Measurements from ENCODE around the gene CTSO. TPM values are rescaled to one million over a fixed set of nuclear protein-coding genes. Genes with fewer than 3 reads are reported as not detected.

The CTSO gene
- total RNA-seq, result 27.5 and 28.2 TPM in 2 replicates

GRCh38 chr4:155953151-155954117 is at the start of gene CTSO:
Gene CTSO, minus strand, starts transcription at chr4:155953866. Its CDS starts 19 bp downstream, at chr4:155953847.

GRCh38 chr4:155903453-155903852 is 50.2 kb downstream of the CTSO start, which contains the start of gene TDO2:
Gene TDO2, plus strand, starts transcription at chr4:155903696. Its CDS starts 63 bp downstream, at chr4:155903759.

Other genes with a start within 250 kb of the CTSO start
- 6.8 and 8.5 TPM in 2 replicates for gene GUCY1B1, start 194.8 kb downstream of the CTSO start, total RNA-seq
- not detected in 2 replicates for gene ASIC5, start 87.6 kb downstream of the CTSO start, total RNA-seq
- 1.0 and 4.3 TPM in 2 replicates for gene TDO2, start 50.2 kb downstream of the CTSO start, total RNA-seq

All from cardiac ventricle fibroblast (primary cell).